ENCODE measurements around the gene EYS. TPM values are rescaled to one million over a fixed set of nuclear protein-coding genes. Genes with fewer than 3 reads are reported as not detected.

Gene EYS
- polyA plus RNA-seq, 1 of the 3 experiments (the other 2 are of a cell fraction): 0.05 TPM

GRCh38 chr6:63724721-63725120 lies 1982.3 kb downstream of the EYS start:
- Histone ChIP-seq H3K27ac (ENCODE audit: low read depth in 2 of 2, low read length in 1 of 2) (no peak overlapping the region), H4K20me1 (ENCODE audit: insufficient read depth) (no peaks in the 10 kb centered on the region), H3K9me2 (no peaks in the 10 kb centered on the region), H3K4me2 (no peak overlapping the region), H3K27me3 (ENCODE audit: insufficient read depth) (no peaks in the 10 kb centered on the region), H3K36me3 (replicated peaks in 1 of 2; ENCODE audit: control insufficient read depth in 1 of 2, insufficient read depth in 2 of 2, low read length in 1 of 2) (peaks cover 0 to 4% of the 10 kb centered on the region in 2 experiments), H3K79me2 (ENCODE audit: insufficient read depth) (no peaks in the 10 kb centered on the region), H3K9ac (no peak overlapping the region), H3K9me3 (no peaks in the 10 kb centered on the region), H3K4me3 (ENCODE audit: low read depth in 2 of 2, low read length in 1 of 2) (no peak overlapping the region), H3K4me1 (ENCODE audit: control insufficient read depth in 1 of 2, insufficient read depth in 2 of 2, low read depth in 1 of 2, low read length in 1 of 2) (no peaks in the 10 kb centered on the region), H3F3A (replicated peaks; ENCODE audit: insufficient read depth) (no peaks in the 10 kb centered on the region), H2AFZ (ENCODE audit: low read depth) (no peak overlapping the region)
- CTCF ChIA-PET: no interaction called here
- TF ChIP-seq FOSL2 (IDR thresholded peaks at IDR 0.05; ENCODE audit: borderline replicate concordance, low read depth): no peak
- TF ChIP-seq ZBTB33 (IDR thresholded peaks at IDR 0.05; ENCODE audit: borderline replicate concordance, low read depth): no peak
- no peak for TF ChIP-seq FOXJ3 (CRISPR knock-in tag; IDR thresholded peaks at IDR 0.05)
- TF ChIP-seq CHD2 (IDR thresholded peaks at IDR 0.05; ENCODE audit: low read length, partially characterized antibody): no peak
- POLR2A ChIA-PET: no interaction called here
- no peak for DNase-seq

- 96% methylated on average over 1 of the region's 1 CpG for WGBS (ENCODE audit: low lambda C conversion rate)
- CTCF ChIA-PET: interaction anchor here (1.1 kb wide), 1 partner anchor 85 kb away, joined by 3 read pairs; the partner anchor contains the start of gene PHF3
These were observed 1985.8 kb downstream of the EYS start for GRCh38 chr6:63721181-63721580.

GRCh38 chr6:63716169-63716568 lies 1990.9 kb downstream of the EYS start:
- CTCF ChIA-PET: interaction anchor here (1.7 kb wide), 1 partner anchor 16 kb away, joined by 4 read pairs; no protein-coding TSS in a partner anchor
- POLR2A ChIA-PET: no interaction called here
- TF ChIP-seq POLR2AphosphoS5 (IDR thresholded peaks at IDR 0.05; ENCODE audit: low read depth, low read length) (no peak), TAF1 (IDR thresholded peaks at IDR 0.05; ENCODE audit: borderline replicate concordance, low read depth, low read length) (no peak), TCF12 (IDR thresholded peaks at IDR 0.05) (no peak), CTCF (IDR thresholded peaks at IDR 0.05) (no peak), MXI1 (IDR thresholded peaks at IDR 0.05; ENCODE audit: low read depth, low read length) (no peak), FOSL2 (IDR thresholded peaks at IDR 0.05; ENCODE audit: borderline replicate concordance, low read depth) (no peak), SMC3 (IDR thresholded peaks at IDR 0.05; ENCODE audit: low read depth, low read length) (no peak), GABPA (IDR thresholded peaks at IDR 0.05; ENCODE audit: low read depth) (no peak), JUND (IDR thresholded peaks at IDR 0.05) (no peak), RXRA (IDR thresholded peaks at IDR 0.05; ENCODE audit: borderline replicate concordance, low read depth) (no peak), FOXJ3 (CRISPR knock-in tag; IDR thresholded peaks at IDR 0.05) (no peak), ELF1 (IDR thresholded peaks at IDR 0.05) (no peak), CHD2 (IDR thresholded peaks at IDR 0.05; ENCODE audit: low read length, partially characterized antibody) (no peak)

More at GRCh38 chr6:63721181-63721580, 1985.8 kb downstream of the EYS start:
- POLR2A ChIA-PET: no interaction called here
- no peaks in the 10 kb centered on the region for H3K9me2 ChIP-seq
- H3K27ac ChIP-seq (ENCODE audit: low read depth in 2 of 2, low read length in 1 of 2): no peak overlapping the region
- H3K4me3 ChIP-seq (ENCODE audit: low read depth in 2 of 2, low read length in 1 of 2): no peak overlapping the region
- H3K79me2 ChIP-seq (ENCODE audit: insufficient read depth): no peaks in the 10 kb centered on the region
- H2AFZ ChIP-seq (ENCODE audit: low read depth): no peak overlapping the region
- H3F3A ChIP-seq (replicated peaks; ENCODE audit: insufficient read depth): no peaks in the 10 kb centered on the region
- TF ChIP-seq RAD21 (IDR thresholded peaks at IDR 0.05; ENCODE audit: low read length) (no peak), CHD2 (IDR thresholded peaks at IDR 0.05; ENCODE audit: low read length, partially characterized antibody) (no peak), MXI1 (IDR thresholded peaks at IDR 0.05; ENCODE audit: low read depth, low read length) (no peak), TAF1 (IDR thresholded peaks at IDR 0.05; ENCODE audit: borderline replicate concordance, low read depth, low read length) (no peak), FOXJ3 (CRISPR knock-in tag; IDR thresholded peaks at IDR 0.05) (no peak), NRF1 (IDR thresholded peaks at IDR 0.05; ENCODE audit: low read depth, low read length) (no peak), EZH2phosphoT487 (IDR thresholded peaks at IDR 0.05; ENCODE audit: borderline replicate concordance, low read depth) (no peak), MAX (IDR thresholded peaks at IDR 0.05; ENCODE audit: low read depth) (no peak), POLR2AphosphoS5 (IDR thresholded peaks at IDR 0.05; ENCODE audit: low read depth, low read length) (no peak), MEF2A (IDR thresholded peaks at IDR 0.05; ENCODE audit: borderline replicate concordance, low read depth) (no peak)
- no peaks in the 10 kb centered on the region for H3K9me3 ChIP-seq
- DNase-seq: no peak
- H3K4me2 ChIP-seq: no peak overlapping the region
- no peak overlapping the region for H3K9ac ChIP-seq
- peaks cover 3 to 8% of the 10 kb centered on the region in 2 experiments for H3K36me3 ChIP-seq (replicated peaks in 1 of 2; ENCODE audit: control insufficient read depth in 1 of 2, insufficient read depth in 2 of 2, low read length in 1 of 2)
- H3K27me3 ChIP-seq (ENCODE audit: insufficient read depth): no peaks in the 10 kb centered on the region
- no peaks in the 10 kb centered on the region for H3K4me1 ChIP-seq (ENCODE audit: control insufficient read depth in 1 of 2, insufficient read depth in 2 of 2, low read depth in 1 of 2, low read length in 1 of 2)
- H4K20me1 ChIP-seq (ENCODE audit: insufficient read depth): no peaks in the 10 kb centered on the region

More at GRCh38 chr6:63716169-63716568, 1990.9 kb downstream of the EYS start:
- H3K27ac ChIP-seq (ENCODE audit: low read depth in 2 of 2, low read length in 1 of 2): no peak overlapping the region
- H3K36me3 ChIP-seq (replicated peaks in 1 of 2; ENCODE audit: control insufficient read depth in 1 of 2, insufficient read depth in 2 of 2, low read length in 1 of 2): peaks cover 33 to 46% of the 10 kb centered on the region in 2 experiments
- H3K27me3 ChIP-seq (ENCODE audit: insufficient read depth): no peaks in the 10 kb centered on the region
- H4K20me1 ChIP-seq (ENCODE audit: insufficient read depth): no peaks in the 10 kb centered on the region
- no peak overlapping the region for H3K9ac ChIP-seq
- H3K79me2 ChIP-seq (ENCODE audit: insufficient read depth): no peaks in the 10 kb centered on the region
- WGBS (ENCODE audit: low lambda C conversion rate): 96% methylated on average over 2 of the region's 2 CpGs
- H3K4me1 ChIP-seq (ENCODE audit: control insufficient read depth in 1 of 2, insufficient read depth in 2 of 2, low read depth in 1 of 2, low read length in 1 of 2): no peaks in the 10 kb centered on the region
- no peak overlapping the region for H3K4me3 ChIP-seq (ENCODE audit: low read depth in 2 of 2, low read length in 1 of 2)
- no peaks in the 10 kb centered on the region for H3K9me3 ChIP-seq
- H2AFZ ChIP-seq (ENCODE audit: low read depth): no peak overlapping the region
- H3F3A ChIP-seq (replicated peaks; ENCODE audit: insufficient read depth): no peaks in the 10 kb centered on the region
- no peak for DNase-seq
- H3K4me2 ChIP-seq: no peak overlapping the region
- H3K9me2 ChIP-seq: no peaks in the 10 kb centered on the region; the same call in 1 of the 2 replicates

Measured in SK-N-SH (cell line).